HUES48 (cell line): ENCODE measurements around the gene BMF.

Source experiments
- H3K27ac ChIP-seq: one replicate; pipeline ENCODE4 v1.7.0; 2013; ENCODE audit warnings: low read depth, low read length, inconsistent platforms
- H3K27me3 ChIP-seq: 2 replicates; pipeline ENCODE4 v1.6.1; 2013; ENCODE audit warnings: mild to moderate bottlenecking, low read length; ENCODE audit not compliant: control insufficient read depth, insufficient read depth
- H3K36me3 ChIP-seq: 2 replicates; pipeline ENCODE4 v1.6.1; 2013; ENCODE audit warnings: low read length; ENCODE audit not compliant: control insufficient read depth, insufficient read depth
- H3K4me1 ChIP-seq: 2 replicates; pipeline ENCODE4 v1.6.1; 2013; ENCODE audit warnings: mild to moderate bottlenecking, low read length; ENCODE audit not compliant: control insufficient read depth, insufficient read depth
- H3K4me3 ChIP-seq: 2 replicates; pipeline ENCODE4 v1.5.1; 2013; ENCODE audit warnings: mild to moderate bottlenecking, low read depth, low read length
- H3K9ac ChIP-seq: 2 replicates; pipeline ENCODE4 v1.6.1; 2013; ENCODE audit warnings: mild to moderate bottlenecking, low read depth, low read length, moderate library complexity
- H3K9me3 ChIP-seq: 2 replicates; pipeline ENCODE4 v1.6.1; 2013; ENCODE audit warnings: low read length; ENCODE audit not compliant: control insufficient read depth, insufficient read depth

The BMF gene

GRCh38 chr15:40051616-40052415 lies 56.9 kb downstream of the BMF start:
- H3K27ac ChIP-seq: peak overlapping the region; percentile 16
- H3K9me3 ChIP-seq: no peaks in the 10 kb centered on the region
- H3K4me3 ChIP-seq: no peak overlapping the region

DNA sequence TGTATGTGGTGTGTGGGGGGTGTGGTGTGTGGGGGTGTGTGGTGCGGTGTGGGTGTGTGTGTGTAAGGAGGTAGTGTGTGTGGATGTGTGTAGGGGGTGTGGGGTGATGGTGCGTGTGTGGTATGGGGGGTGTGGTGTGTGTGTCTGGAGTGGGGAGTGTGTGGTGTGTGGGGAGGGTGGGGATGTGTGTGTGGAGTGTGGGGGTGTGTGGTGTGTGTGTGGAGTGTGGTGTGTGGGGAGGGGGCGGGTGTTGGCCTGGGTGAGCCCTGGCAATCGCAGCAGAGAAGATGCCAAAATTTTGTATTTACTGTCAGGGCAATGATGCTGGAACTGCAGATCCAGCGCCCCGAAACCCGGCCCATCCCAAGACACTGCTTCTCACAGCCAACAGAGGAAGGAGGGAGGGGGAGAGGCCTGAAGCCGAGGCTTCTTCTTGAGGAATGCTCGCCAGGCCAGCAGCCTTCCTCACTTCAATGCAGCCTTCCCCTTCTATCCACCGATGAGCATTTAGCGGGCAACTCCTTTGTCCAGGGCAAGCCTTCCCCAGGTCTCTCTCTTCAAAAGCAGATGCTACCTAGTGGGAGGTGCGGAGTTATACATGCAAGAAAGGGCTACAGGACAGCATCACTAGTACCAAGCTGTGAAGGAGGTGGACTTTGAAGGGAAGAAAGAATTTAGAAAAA lies 57.8 kb downstream of the BMF start:
- Histone ChIP-seq H3K4me3 (no peak overlapping the region), H3K4me1 (peaks cover 26% of the 10 kb centered on the region), H3K9ac (no peak overlapping the region), H3K27me3 (no peaks in the 10 kb centered on the region), H3K36me3 (no peaks in the 10 kb centered on the region), H3K9me3 (no peaks in the 10 kb centered on the region), H3K27ac (peak overlapping the region; percentile 16)

More at GRCh38 chr15:40051616-40052415, 56.9 kb downstream of the BMF start:
- Histone ChIP-seq H3K36me3 (no peaks in the 10 kb centered on the region), H3K4me1 (peaks cover 26% of the 10 kb centered on the region), H3K27me3 (no peaks in the 10 kb centered on the region), H3K9ac (no peak overlapping the region)

- Histone ChIP-seq H3K27ac (no peak overlapping the region), H3K9me3 (no peaks in the 10 kb centered on the region), H3K4me3 (no peak overlapping the region), H3K36me3 (no peaks in the 10 kb centered on the region), H3K27me3 (no peaks in the 10 kb centered on the region), H3K4me1 (peaks cover 36% of the 10 kb centered on the region), H3K9ac (no peak overlapping the region)
These were observed 59.7 kb downstream of the BMF start for GRCh38 chr15:40048926-40049475.

GRCh38 chr15:40048211-40048792 lies 60.4 kb downstream of the BMF start:
- Histone ChIP-seq H3K27ac (no peak overlapping the region), H3K36me3 (no peaks in the 10 kb centered on the region), H3K4me3 (no peak overlapping the region), H3K4me1 (peaks cover 33% of the 10 kb centered on the region), H3K9me3 (no peaks in the 10 kb centered on the region), H3K27me3 (no peaks in the 10 kb centered on the region), H3K9ac (no peak overlapping the region)

GRCh38 chr15:40047415-40048210 lies 61.1 kb downstream of the BMF start:
- Histone ChIP-seq H3K4me3 (no peak overlapping the region), H3K9me3 (no peaks in the 10 kb centered on the region), H3K27me3 (no peaks in the 10 kb centered on the region), H3K36me3 (no peaks in the 10 kb centered on the region), H3K27ac (no peak overlapping the region), H3K9ac (no peak overlapping the region), H3K4me1 (peaks cover 32% of the 10 kb centered on the region)

- H3K9ac ChIP-seq: no peak overlapping the region
- no peaks in the 10 kb centered on the region for H3K36me3 ChIP-seq
- H3K9me3 ChIP-seq: no peaks in the 10 kb centered on the region
- H3K27ac ChIP-seq: no peak overlapping the region
- no peaks in the 10 kb centered on the region for H3K27me3 ChIP-seq
- H3K4me3 ChIP-seq: no peak overlapping the region
- H3K4me1 ChIP-seq: peaks cover 32% of the 10 kb centered on the region
These were observed 61.8 kb downstream of the BMF start for GRCh38 chr15:40046721-40047414.

- Histone ChIP-seq H3K27ac (no peak overlapping the region), H3K36me3 (no peaks in the 10 kb centered on the region), H3K4me3 (peak overlapping the region; percentile 38), H3K27me3 (no peaks in the 10 kb centered on the region), H3K9me3 (no peaks in the 10 kb centered on the region), H3K4me1 (peaks cover 23% of the 10 kb centered on the region), H3K9ac (no peak overlapping the region)
These were observed 63.0 kb downstream of the BMF start for GRCh38 chr15:40045572-40046217.

DNA sequence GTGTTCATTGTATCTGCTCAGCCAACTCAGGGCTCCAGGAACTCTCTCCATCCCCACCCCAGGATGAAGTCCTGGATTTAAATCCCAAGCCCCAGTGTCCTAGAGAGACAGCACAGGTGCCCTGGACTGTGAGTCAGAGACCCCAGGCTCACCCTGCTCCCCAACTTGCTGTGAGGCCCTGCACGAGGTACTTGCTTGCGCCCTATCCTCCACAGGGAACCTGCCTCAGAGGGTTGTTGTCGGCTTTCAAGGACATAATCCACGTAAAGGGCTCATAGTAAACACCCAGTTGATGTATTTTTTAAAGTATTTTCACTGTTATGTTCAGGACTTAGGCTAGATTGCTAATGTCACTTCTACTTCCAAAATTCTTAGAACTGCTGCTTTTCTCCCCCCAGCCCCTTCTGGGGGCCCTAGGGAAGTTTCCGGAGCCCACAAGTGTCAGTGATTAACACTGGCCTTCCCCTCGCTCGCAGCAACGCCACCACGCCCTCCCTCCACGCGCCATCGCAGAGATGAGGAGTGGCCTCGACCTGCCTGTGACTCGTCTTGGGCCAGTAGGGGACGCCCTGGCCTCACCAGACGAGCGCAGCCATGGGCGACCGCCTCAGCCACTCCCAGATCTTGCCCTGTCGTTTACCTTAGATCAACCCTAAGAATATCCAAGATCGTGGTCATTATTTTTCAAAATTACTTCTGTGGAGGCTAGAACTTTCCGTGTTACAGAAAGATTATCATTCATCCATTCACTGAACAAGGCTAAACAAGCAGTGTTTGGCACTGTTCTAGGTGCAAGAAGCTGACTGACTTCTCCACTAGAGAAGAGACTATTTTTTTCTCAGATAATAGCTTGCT lies 63.7 kb downstream of the BMF start:
- Histone ChIP-seq H3K9me3 (no peaks in the 10 kb centered on the region), H3K27me3 (no peaks in the 10 kb centered on the region), H3K27ac (no peak overlapping the region), H3K9ac (no peak overlapping the region), H3K36me3 (no peaks in the 10 kb centered on the region), H3K4me1 (peaks cover 23% of the 10 kb centered on the region), H3K4me3 (peak overlapping the region; percentile 41)

- Histone ChIP-seq H3K27ac (no peak overlapping the region), H3K9ac (no peak overlapping the region), H3K4me1 (peaks cover 26% of the 10 kb centered on the region), H3K4me3 (no peak overlapping the region), H3K9me3 (no peaks in the 10 kb centered on the region), H3K36me3 (no peaks in the 10 kb centered on the region), H3K27me3 (no peaks in the 10 kb centered on the region)
These were observed 64.6 kb downstream of the BMF start for GRCh38 chr15:40043927-40044716.
